Activated T-cell treated with anti-CD3 and anti-CD28 coated beads, Interleukin-2, amount 50 U/mL, for 72 hours (primary cell): ENCODE measurements around the gene HS6ST3. TPM values are rescaled to one million over a fixed set of nuclear protein-coding genes. Genes with fewer than 3 reads are reported as not detected.

ENCODE experiments used
- ATAC-seq, 2 donors: fragments of 150-1000 bp; cut with Tn5 transposase; replicated peaks in 1 of 2; 2 replicates each; pipeline ENCODE4 v1.10.0; 2021; ENCODE audit warnings: moderate library complexity in 2 of 2, mild to moderate bottlenecking in 1 of 2
- DNase-seq, 2 donors: peaks; one replicate each; pipeline ENCODE4 v3.0.0; 2021 to 2022; ENCODE audit warnings: mixed read lengths in 1 of 2
- H3K27ac Mint-ChIP-seq: one replicate; pipeline ENCODE4 v1.8.0; 2022; ENCODE audit warnings: mild to moderate bottlenecking, moderate library complexity, mixed read lengths
- H3K27me3 Mint-ChIP-seq: one replicate; pipeline ENCODE4 v1.8.0; 2022; ENCODE audit warnings: low read depth, mixed read lengths
- H3K36me3 Mint-ChIP-seq, 2 donors: one replicate each; pipeline ENCODE4 v1.8.0; 2022; ENCODE audit warnings: mixed read lengths in 2 of 2, mild to moderate bottlenecking in 1 of 2; ENCODE audit not compliant: insufficient read depth in 2 of 2
- H3K4me1 Mint-ChIP-seq: one replicate; pipeline ENCODE4 v1.8.0; 2022; ENCODE audit warnings: low read depth, mixed read lengths
- H3K4me3 Mint-ChIP-seq, 2 donors: one replicate each; pipeline ENCODE4 v1.8.0; 2022; ENCODE audit warnings: mild to moderate bottlenecking in 2 of 2, mixed read lengths in 2 of 2, moderate library complexity in 2 of 2
- H3K9me3 Mint-ChIP-seq, 2 donors: one replicate each; pipeline ENCODE4 v1.8.0; 2022; ENCODE audit warnings: mixed read lengths in 2 of 2
- total RNA-seq, 2 donors: library from RNA; stranded (reverse); gene quantifications; one replicate each; pipeline ENCODE4 v1.2.3, GENCODE V29; 2022

HS6ST3 gene
- total RNA-seq, 2 donors from 2014 or later: not detected

DNA sequence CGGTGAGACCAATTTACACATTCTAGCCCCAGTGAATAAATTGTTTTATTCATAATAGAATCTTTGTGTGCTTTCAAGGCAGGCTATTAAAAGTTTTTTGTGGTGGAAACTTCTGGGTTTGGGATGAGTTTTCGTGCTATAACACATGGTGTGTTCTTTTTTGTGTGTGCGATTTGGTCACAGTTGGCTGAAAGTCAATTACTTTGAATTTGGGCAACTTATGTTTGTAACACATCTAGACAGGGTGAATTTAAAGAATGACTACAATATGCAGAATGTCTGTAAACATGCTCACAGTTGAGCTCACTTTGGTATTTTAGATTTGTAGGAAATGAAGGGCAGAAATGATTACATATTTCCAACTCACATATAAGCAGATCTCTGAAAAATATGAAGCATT, 597.3 kb downstream of the HS6ST3 start:
- DNase-seq: no peak
- no peak for ATAC-seq
- Mint-ChIP-seq H3K4me1 (no peaks in the 10 kb centered on the region), H3K27me3 (no peaks in the 10 kb centered on the region), H3K9me3 (peaks cover 1 to 4% of the 10 kb centered on the region in 2 donors), H3K4me3 (no peak overlapping the region), H3K36me3 (no peaks in the 10 kb centered on the region), H3K27ac (no peak overlapping the region)

DNA sequence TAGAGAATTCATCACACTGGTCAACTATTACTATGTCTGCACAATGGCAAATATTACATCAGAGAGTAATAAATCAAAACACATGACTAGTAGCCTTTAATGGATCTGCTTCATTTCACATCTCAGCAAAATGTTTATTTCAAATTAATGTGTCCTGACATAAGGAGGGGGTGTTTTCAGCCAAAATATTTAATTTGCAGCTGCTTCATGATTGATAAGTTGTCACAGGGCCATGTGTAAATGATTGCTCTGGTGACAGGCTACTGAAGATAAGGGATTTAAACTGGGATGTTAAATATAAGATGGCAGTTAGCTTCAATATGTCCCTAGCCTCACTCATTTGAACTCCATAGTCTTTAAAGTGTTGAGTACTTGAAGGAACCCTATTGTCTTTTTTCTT, 601.1 kb downstream of the HS6ST3 start:
- DNase-seq (no peak), ATAC-seq (no peak)
- H3K36me3 Mint-ChIP-seq: no peaks in the 10 kb centered on the region
- no peaks in the 10 kb centered on the region for H3K27me3 Mint-ChIP-seq
- peaks cover 1 to 4% of the 10 kb centered on the region in 2 donors for H3K9me3 Mint-ChIP-seq
- H3K27ac Mint-ChIP-seq: no peak overlapping the region
- H3K4me1 Mint-ChIP-seq: no peaks in the 10 kb centered on the region
- no peak overlapping the region for H3K4me3 Mint-ChIP-seq

DNA sequence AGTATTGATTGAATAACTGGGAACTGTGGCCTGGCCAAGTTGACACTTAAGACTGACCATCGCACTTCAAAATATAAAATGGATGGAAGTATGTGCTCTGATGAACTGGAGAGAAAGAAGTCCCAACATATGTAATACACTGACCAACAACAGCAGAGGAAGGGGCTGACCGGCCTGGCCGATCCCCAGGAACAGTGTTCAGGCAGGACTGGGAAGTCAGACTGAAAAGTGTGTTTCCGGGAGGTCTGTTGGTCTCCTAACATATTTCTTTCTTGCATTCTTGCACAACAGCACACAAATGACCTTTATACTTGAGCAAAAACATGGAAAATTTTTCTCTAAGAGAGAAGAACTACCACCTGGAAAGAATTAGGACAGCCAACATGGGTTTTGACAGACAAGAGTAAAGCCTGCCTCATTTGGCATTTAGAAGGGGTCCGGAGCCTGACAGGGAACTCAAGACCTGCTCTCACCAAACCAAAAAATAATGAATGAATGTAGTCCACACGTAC, 606.5 kb downstream of the HS6ST3 start:
- Mint-ChIP-seq H3K4me3 (no peak overlapping the region), H3K36me3 (peaks cover 0 to 2% of the 10 kb centered on the region in 2 donors), H3K9me3 (peaks cover 6 to 7% of the 10 kb centered on the region in 2 donors), H3K27me3 (no peaks in the 10 kb centered on the region), H3K27ac (no peak overlapping the region), H3K4me1 (no peaks in the 10 kb centered on the region)
- ATAC-seq (no peak), DNase-seq (no peak)

DNA sequence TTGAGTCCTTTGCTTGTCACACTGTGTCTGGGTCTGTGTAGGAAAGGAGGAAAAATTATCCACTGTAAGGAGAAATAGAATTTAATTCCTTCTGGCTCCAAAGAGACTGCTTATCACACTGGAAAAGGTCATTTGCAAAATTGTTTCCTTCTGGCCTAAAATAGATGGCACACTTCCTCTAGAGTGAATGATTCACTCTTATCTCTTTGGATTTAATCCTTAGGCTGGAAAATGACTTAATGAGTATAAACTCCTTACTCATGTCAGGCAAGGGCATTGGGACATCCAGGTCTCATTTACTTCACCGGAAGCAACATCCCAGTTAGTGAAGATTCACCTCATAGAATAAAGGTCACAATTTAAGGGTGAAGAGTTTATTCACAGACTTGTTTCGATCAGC, 610.8 kb downstream of the HS6ST3 start:
- Mint-ChIP-seq H3K4me3 (no peak overlapping the region), H3K4me1 (no peaks in the 10 kb centered on the region), H3K9me3 (peaks cover 8% of the 10 kb centered on the region in 2 donors), H3K27me3 (no peaks in the 10 kb centered on the region), H3K27ac (no peak overlapping the region), H3K36me3 (peaks cover 0 to 2% of the 10 kb centered on the region in 2 donors)
- ATAC-seq: no peak
- DNase-seq: no peak

DNA sequence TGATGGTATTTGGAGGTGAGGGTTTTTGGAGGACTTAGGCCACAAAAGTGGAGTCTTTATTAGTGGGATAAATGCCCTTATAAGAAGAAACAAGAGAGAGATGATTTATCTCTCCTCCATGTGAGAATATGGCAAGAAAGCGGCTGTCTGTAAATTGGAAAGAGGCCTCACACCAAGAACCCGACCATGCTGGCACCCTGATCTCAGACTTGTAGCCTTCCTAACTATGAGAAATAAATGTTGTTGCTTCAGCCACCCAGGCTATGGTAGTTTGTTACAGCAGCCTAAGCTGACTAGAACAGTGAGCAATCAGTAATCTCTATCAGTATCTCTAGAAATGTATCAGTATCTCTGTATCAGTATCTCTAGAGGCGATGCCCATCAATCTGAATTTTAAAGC, 617.2 kb downstream of the HS6ST3 start:
- Mint-ChIP-seq H3K4me1 (no peaks in the 10 kb centered on the region), H3K27me3 (no peaks in the 10 kb centered on the region), H3K27ac (no peak overlapping the region), H3K9me3 (peaks cover 4 to 6% of the 10 kb centered on the region in 2 donors), H3K36me3 (no peaks in the 10 kb centered on the region), H3K4me3 (no peak overlapping the region)
- no peak for DNase-seq
- no peak for ATAC-seq

GRCh38 chr13:96710166-96710862, 620.4 kb downstream of the HS6ST3 start:
- Mint-ChIP-seq H3K27ac (no peak overlapping the region), H3K36me3 (no peaks in the 10 kb centered on the region), H3K9me3 (peaks cover 4 to 5% of the 10 kb centered on the region in 2 donors), H3K4me3 (no peak overlapping the region), H3K27me3 (no peaks in the 10 kb centered on the region), H3K4me1 (no peaks in the 10 kb centered on the region)
- DNase-seq: no peak
- ATAC-seq: no peak

- Mint-ChIP-seq H3K27me3 (no peaks in the 10 kb centered on the region), H3K36me3 (no peaks in the 10 kb centered on the region), H3K4me1 (no peaks in the 10 kb centered on the region), H3K9me3 (peaks cover 0 to 10% of the 10 kb centered on the region in 2 donors), H3K27ac (no peak overlapping the region), H3K4me3 (no peak overlapping the region)
- DNase-seq: no peak
- no peak for ATAC-seq
Measured at GRCh38 chr13:96720446-96720845, 630.5 kb downstream of the HS6ST3 start.

DNA sequence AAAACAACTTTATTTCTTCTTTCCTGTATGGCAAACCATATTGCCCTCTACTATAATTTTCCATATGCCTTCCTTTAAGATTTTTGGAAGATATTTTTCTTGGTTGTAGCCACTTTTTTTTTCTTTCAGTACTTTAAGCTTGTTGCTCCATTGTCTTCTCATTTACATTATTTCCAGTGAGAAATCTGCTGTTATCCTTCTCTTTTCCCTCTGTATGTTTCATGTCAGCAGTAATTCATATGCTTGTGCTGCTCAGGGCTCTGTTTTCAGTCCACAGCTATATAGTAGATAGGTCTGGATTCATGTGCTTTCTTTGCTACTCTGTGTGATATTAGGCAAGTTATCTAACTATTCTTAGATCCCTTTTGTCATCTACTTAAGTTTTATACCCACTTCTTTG, 636.7 kb downstream of the HS6ST3 start:
- no peak for DNase-seq

GRCh38 chr13:96728463-96728862, 638.6 kb downstream of the HS6ST3 start:
- Mint-ChIP-seq H3K27me3 (no peaks in the 10 kb centered on the region), H3K27ac (no peak overlapping the region), H3K36me3 (peaks cover 0 to 1% of the 10 kb centered on the region in 2 donors), H3K9me3 (peaks cover 13 to 14% of the 10 kb centered on the region in 2 donors), H3K4me1 (no peaks in the 10 kb centered on the region), H3K4me3 (no peak overlapping the region)
- DNase-seq (no peak), ATAC-seq (no peak)

More for the DNA sequence above, 636.7 kb downstream of the HS6ST3 start:
- Mint-ChIP-seq H3K9me3 (peaks cover 9 to 10% of the 10 kb centered on the region in 2 donors), H3K27me3 (no peaks in the 10 kb centered on the region), H3K4me3 (no peak overlapping the region), H3K4me1 (no peaks in the 10 kb centered on the region), H3K36me3 (peaks cover 0 to 1% of the 10 kb centered on the region in 2 donors), H3K27ac (no peak overlapping the region)
- ATAC-seq: no peak

DNA sequence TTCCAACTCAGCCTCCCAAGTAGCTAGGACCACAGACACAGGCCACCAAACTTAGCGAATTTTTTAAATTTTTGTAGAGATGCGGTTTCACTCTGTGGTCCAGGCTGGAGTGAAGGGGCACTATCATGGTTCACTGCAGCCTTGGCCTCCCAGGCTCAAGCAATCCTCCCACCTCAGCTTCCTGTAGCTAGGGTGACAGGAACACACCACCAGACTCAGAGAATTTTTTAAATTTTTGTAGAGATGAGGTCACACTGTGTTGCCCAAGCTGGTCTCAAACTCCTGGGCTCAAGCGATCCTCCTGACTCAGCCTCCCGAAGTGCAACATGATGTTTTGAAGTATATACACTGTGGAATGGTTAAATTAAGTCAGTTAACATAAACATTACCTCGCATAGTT, 640.8 kb downstream of the HS6ST3 start:
- ATAC-seq (no peak), DNase-seq (no peak)
- no peak overlapping the region for H3K27ac Mint-ChIP-seq
- peaks cover 9 to 14% of the 10 kb centered on the region in 2 donors for H3K9me3 Mint-ChIP-seq
- no peaks in the 10 kb centered on the region for H3K4me1 Mint-ChIP-seq
- H3K4me3 Mint-ChIP-seq: no peak overlapping the region
- H3K36me3 Mint-ChIP-seq: peaks cover 0 to 1% of the 10 kb centered on the region in 2 donors
- no peaks in the 10 kb centered on the region for H3K27me3 Mint-ChIP-seq

DNA sequence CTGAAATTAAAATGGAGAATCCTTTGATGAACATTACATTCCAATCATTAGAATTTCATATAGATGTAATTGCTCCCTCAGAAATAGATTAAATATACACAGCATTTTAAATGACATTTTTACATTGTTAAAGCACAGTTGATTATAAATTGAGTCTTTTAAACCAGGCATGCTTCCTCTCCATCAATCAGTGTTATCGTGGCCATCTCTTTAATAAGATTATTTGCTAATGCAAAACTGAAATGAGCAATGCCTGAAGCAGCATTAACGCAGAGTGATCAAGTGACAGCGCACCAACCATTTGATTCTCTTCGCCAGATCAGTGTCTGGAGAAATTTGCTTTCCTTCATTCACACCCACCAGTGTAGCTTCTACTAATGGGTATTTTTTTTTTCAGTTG, 644.6 kb downstream of the HS6ST3 start:
- ATAC-seq: no peak

DNA sequence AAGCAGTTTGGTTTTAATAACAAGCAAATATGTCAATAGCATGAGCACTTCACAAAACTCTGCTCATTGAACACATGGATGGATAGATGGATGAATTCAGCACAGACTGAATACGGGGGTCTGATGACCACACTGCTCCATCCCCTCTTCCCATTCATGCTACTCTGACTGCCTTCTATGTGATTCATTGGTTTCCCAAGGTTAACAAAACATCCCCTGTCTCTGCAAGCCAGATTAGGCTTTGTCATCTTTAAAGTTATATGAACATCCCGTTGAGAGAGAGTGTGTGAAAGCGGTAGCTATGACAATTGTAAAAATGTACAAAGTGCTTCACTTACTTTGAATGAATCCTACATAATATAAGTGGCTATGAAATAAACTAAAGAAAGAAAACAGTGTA, 651.9 kb downstream of the HS6ST3 start:
- Mint-ChIP-seq H3K4me1 (no peaks in the 10 kb centered on the region), H3K9me3 (peaks cover 8 to 9% of the 10 kb centered on the region in 2 donors), H3K27me3 (no peaks in the 10 kb centered on the region), H3K27ac (no peak overlapping the region), H3K4me3 (no peak overlapping the region), H3K36me3 (no peaks in the 10 kb centered on the region)
- no peak for ATAC-seq
- no peak for DNase-seq

More for the DNA sequence above, 644.6 kb downstream of the HS6ST3 start:
- no peak overlapping the region for H3K4me3 Mint-ChIP-seq
- H3K9me3 Mint-ChIP-seq: peaks cover 9 to 11% of the 10 kb centered on the region in 2 donors
- no peaks in the 10 kb centered on the region for H3K36me3 Mint-ChIP-seq
- no peaks in the 10 kb centered on the region for H3K27me3 Mint-ChIP-seq
- H3K27ac Mint-ChIP-seq: no peak overlapping the region
- no peak for DNase-seq
- H3K4me1 Mint-ChIP-seq: no peaks in the 10 kb centered on the region

DNA sequence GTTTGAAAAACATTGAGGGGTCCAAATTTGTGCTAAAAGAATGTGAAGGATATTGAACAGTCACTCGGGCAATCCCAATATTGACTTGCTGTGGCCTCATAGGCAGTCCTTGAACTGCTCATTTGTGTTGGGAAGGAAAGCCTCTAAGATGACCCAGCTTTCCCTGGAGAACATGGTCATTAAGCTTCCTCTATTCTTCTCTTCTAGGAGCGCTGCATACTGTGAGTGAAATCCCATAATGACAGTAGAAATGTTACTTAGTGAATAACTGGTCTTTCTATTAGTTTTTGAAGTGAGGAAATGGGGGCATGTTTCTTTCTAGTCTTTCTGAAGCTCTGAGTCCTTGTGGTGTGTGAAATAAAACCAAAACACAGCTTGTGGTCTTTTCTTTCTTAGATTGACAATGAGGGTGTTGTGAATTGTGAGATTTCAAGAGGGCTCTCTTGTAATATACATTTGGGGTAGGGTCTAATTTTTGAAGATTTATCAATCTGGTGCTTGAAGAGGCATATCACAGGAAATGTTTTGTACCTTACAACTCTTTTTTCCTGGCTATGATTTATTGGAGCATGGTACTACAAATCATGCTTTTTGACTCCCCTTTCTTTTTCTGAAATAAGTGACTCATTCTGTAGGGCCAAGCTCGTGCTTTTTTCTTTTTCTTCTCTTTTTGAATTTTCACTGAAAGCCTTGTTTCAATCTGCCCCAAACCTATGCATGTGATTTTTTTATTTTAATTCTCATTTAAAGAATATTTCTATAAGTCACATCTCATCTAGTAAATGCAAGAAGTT, 653.6 kb downstream of the HS6ST3 start:
- Mint-ChIP-seq H3K9me3 (peaks cover 6 to 7% of the 10 kb centered on the region in 2 donors), H3K27me3 (no peaks in the 10 kb centered on the region), H3K36me3 (no peaks in the 10 kb centered on the region), H3K4me1 (no peaks in the 10 kb centered on the region), H3K4me3 (no peak overlapping the region), H3K27ac (no peak overlapping the region)
- DNase-seq (no peak), ATAC-seq (no peak)
